ENCODE results near the gene GMCL1. TPM values are rescaled to one million over a fixed set of nuclear protein-coding genes. Genes with fewer than 3 reads are reported as not detected.

Gene GMCL1
- polyA plus RNA-seq, 10 donors = 8.2 to 13.7 (median 12.2) TPM

DNA sequence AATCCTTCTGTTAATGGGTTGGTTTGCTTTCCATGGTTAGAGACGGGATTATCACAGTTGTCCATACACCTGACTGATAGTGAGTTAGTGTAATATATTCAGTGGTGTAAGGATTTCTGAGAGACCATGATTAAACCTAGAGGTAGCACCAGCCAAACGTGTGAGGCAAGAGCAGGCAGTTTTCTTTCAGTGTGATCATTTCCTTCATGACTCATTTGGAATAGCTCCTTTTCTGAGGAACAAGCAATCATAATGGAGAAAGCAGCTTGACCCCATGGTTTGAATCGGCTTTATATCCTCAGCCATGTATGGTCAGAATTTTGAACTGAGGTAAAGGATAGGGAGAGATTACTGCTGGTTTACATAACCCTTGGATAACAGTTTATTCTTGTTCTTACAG, 88.4 kb downstream of the GMCL1 start:
- no peak for DNase-seq

DNA sequence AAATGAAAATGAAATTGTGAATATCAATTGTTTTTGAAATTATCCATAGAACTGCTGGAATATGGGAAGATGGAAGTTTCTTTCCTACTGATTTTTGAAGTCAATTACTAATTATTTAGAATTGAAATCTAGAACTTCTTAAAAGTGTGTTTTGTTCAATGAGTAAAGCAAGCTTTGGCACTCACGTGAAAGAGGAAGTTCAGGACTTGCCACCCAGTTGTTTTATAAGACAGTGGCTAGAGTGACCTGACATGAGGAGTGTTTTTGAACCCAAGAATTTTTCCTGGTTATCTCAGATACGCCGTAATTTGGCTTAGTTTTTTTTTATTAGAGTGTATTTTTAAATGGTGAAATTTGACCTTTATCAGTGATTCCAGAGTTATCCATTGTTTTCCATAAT, 88.9 kb downstream of the GMCL1 start:
- no peak for DNase-seq

- no peak for DNase-seq
Observed at GRCh38 chr2:69923116-69923515, 93.7 kb downstream of the GMCL1 start.

- DNase-seq = no peak
Observed at GRCh38 chr2:69926849-69927515, 97.5 kb downstream of the GMCL1 start.

Other genes starting within 250 kb of the GMCL1 start
- gene AAK1, start 185.9 kb upstream of the GMCL1 start, polyA plus RNA-seq (ENCODE audit: insufficient read length in 10 of 10) = 10 to 100 TPM; 11.6 to 18.3 (median 15.2) TPM
- gene ANXA4, start 87.5 kb upstream of the GMCL1 start, polyA plus RNA-seq (ENCODE audit: insufficient read length in 10 of 10) = 10 to 100 TPM; 24.4 to 40.2 (median 29.1) TPM
- gene SNRNP27, start 64.3 kb downstream of the GMCL1 start, polyA plus RNA-seq (ENCODE audit: insufficient read length in 10 of 10) = 10 to 100 TPM; 60.9 to 74.0 (median 70.2) TPM
- gene MXD1, start 85.4 kb downstream of the GMCL1 start, polyA plus RNA-seq (ENCODE audit: insufficient read length in 10 of 10) = 1 to 10 TPM; 4.0 to 9.8 (median 6.2) TPM
- gene ASPRV1, start 132.0 kb downstream of the GMCL1 start, polyA plus RNA-seq (ENCODE audit: insufficient read length in 10 of 10) = 1 to 10 TPM; 1.7 to 3.9 (median 2.6) TPM